ENCODE results near the gene STON1.

STON1 gene

DNA sequence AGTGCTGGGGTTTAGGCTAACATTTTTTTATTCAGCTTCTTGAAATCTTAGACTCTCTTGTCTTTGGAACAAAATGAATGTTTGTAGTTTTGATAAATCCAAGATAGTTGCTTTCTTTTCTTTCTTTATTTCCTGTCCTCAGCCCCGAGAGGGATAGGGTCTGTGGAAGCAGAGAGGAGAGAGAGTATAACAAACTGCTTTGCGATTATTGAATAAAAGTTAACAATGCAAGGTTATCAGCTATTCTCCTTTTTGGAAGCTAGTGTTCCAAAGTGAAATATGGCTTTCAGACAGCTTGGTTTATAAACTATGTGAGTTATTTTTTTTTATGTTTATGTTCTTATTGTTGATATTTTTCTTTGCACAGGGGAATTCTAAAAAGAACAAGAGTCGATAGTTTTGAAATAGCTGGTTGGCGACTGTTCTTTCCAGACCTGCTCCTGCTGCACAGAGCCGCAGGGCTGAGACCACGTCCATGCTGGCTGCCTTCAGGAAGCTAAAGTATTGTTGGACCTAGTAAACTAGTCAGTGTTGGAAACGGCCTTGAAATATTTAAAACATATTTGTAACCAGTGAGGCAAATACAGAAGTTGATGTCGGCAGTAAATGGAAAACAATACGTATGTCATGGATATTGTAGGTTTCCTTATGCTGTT is 15.5 kb upstream of the STON1 start:
- TF ChIP-seq TEAD4 (IDR thresholded peaks at IDR 0.05) (no peak), EGR1 (IDR thresholded peaks at IDR 0.05) (no peak), CREB1 (IDR thresholded peaks at IDR 0.05; ENCODE audit: low read depth) (no peak), FOXM1 (IDR thresholded peaks at IDR 0.05; ENCODE audit: borderline replicate concordance, low read depth) (no peak), ZBTB7A (IDR thresholded peaks at IDR 0.05; ENCODE audit: low read depth) (no peak)
- TF ChIP-seq, protein P1, sequence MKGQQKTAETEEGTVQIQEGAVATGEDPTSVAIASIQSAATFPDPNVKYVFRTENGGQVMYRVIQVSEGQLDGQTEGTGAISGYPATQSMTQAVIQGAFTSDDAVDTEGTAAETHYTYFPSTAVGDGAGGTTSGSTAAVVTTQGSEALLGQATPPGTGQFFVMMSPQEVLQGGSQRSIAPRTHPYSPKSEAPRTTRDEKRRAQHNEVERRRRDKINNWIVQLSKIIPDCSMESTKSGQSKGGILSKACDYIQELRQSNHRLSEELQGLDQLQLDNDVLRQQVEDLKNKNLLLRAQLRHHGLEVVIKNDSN (IDR thresholded peaks at IDR 0.05) = no peak
- TF ChIP-seq, protein P2, sequence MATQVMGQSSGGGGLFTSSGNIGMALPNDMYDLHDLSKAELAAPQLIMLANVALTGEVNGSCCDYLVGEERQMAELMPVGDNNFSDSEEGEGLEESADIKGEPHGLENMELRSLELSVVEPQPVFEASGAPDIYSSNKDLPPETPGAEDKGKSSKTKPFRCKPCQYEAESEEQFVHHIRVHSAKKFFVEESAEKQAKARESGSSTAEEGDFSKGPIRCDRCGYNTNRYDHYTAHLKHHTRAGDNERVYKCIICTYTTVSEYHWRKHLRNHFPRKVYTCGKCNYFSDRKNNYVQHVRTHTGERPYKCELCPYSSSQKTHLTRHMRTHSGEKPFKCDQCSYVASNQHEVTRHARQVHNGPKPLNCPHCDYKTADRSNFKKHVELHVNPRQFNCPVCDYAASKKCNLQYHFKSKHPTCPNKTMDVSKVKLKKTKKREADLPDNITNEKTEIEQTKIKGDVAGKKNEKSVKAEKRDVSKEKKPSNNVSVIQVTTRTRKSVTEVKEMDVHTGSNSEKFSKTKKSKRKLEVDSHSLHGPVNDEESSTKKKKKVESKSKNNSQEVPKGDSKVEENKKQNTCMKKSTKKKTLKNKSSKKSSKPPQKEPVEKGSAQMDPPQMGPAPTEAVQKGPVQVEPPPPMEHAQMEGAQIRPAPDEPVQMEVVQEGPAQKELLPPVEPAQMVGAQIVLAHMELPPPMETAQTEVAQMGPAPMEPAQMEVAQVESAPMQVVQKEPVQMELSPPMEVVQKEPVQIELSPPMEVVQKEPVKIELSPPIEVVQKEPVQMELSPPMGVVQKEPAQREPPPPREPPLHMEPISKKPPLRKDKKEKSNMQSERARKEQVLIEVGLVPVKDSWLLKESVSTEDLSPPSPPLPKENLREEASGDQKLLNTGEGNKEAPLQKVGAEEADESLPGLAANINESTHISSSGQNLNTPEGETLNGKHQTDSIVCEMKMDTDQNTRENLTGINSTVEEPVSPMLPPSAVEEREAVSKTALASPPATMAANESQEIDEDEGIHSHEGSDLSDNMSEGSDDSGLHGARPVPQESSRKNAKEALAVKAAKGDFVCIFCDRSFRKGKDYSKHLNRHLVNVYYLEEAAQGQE (IDR thresholded peaks at IDR 0.05; ENCODE audit: low read depth) = no peak

DNA sequence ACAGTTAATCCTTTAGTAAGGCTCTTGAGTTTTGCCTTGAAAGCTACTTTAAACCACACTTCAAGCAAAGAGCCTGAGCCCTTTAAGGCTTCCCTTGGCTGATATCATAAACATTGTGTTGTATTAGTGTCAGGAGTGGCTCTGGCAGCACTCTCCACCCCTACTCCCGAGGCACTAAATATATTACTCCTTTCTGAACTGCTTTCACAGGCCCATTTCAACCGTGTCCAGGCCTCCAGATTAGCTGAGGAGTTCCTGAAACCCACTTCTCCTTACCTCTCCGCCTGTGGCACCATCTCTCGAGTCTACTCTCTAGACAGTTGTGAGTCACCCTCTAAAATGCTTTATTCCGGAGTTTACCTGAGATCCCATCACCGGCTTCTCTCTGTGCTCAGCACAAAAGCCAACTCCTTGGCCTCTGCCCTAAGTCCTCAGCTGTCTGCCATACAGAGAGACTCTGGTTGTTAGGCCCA is 14.4 kb upstream of the STON1 start:
- TF ChIP-seq, protein P3, sequence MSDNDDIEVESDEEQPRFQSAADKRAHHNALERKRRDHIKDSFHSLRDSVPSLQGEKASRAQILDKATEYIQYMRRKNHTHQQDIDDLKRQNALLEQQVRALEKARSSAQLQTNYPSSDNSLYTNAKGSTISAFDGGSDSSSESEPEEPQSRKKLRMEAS (IDR thresholded peaks at IDR 0.05) = no peak
- TF ChIP-seq TEAD4 (IDR thresholded peaks at IDR 0.05) (no peak), TCF12 (IDR thresholded peaks at IDR 0.05; ENCODE audit: low read depth) (no peak), FOXM1 (IDR thresholded peaks at IDR 0.05; ENCODE audit: borderline replicate concordance, low read depth) (no peak), RAD21 (IDR thresholded peaks at IDR 0.05; ENCODE audit: low read depth) (no peak), CEBPB (IDR thresholded peaks at IDR 0.05) (no peak), TAF1 (IDR thresholded peaks at IDR 0.05; ENCODE audit: low read depth) (no peak), ZBTB7A (IDR thresholded peaks at IDR 0.05; ENCODE audit: low read depth) (no peak), NFIC (IDR thresholded peaks at IDR 0.05) (no peak), EGR1 (IDR thresholded peaks at IDR 0.05) (no peak), CREB1 (IDR thresholded peaks at IDR 0.05; ENCODE audit: low read depth) (no peak), YY1 (IDR thresholded peaks at IDR 0.05; ENCODE audit: low read depth) (no peak), EP300 (IDR thresholded peaks at IDR 0.05; ENCODE audit: borderline replicate concordance) (no peak)
- TF ChIP-seq, protein P1 (IDR thresholded peaks at IDR 0.05) = no peak
- TF ChIP-seq, protein P2 (IDR thresholded peaks at IDR 0.05; ENCODE audit: low read depth) = no peak

DNA sequence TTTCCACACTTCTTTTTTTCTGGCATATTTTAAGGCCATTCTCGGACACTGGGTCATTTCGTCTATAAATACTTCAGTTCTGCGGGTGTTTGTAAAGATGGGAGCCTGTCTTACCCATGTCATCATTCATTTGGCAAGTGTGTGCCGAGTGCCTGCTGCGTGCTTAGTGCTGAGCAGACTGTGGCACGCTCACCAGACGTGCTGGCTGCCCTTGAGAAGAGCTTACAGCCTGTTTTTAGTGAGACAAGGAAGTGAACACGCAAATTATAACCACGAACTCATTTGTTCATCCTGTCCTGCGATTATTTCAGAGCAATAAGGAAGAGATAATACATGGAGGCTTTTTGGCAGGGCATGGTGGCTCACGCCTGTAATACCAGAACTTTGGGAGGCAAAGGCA is 10.4 kb upstream of the STON1 start:
- TF ChIP-seq ZBTB7A (IDR thresholded peaks at IDR 0.05; ENCODE audit: low read depth) (no peak), CREB1 (IDR thresholded peaks at IDR 0.05; ENCODE audit: low read depth) (no peak), EGR1 (IDR thresholded peaks at IDR 0.05) (no peak), RAD21 (IDR thresholded peaks at IDR 0.05; ENCODE audit: low read depth) (no peak), EP300 (IDR thresholded peaks at IDR 0.05; ENCODE audit: borderline replicate concordance) (no peak), FOXM1 (IDR thresholded peaks at IDR 0.05; ENCODE audit: borderline replicate concordance, low read depth) (no peak), NFIC (IDR thresholded peaks at IDR 0.05) (no peak), TCF12 (IDR thresholded peaks at IDR 0.05; ENCODE audit: low read depth) (no peak), YY1 (IDR thresholded peaks at IDR 0.05; ENCODE audit: low read depth) (no peak), TAF1 (IDR thresholded peaks at IDR 0.05; ENCODE audit: low read depth) (no peak), CEBPB (IDR thresholded peaks at IDR 0.05) (no peak), TEAD4 (IDR thresholded peaks at IDR 0.05) (no peak)
- TF ChIP-seq, protein P2 (IDR thresholded peaks at IDR 0.05; ENCODE audit: low read depth) = no peak
- TF ChIP-seq, protein P3 (IDR thresholded peaks at IDR 0.05) = no peak

DNA sequence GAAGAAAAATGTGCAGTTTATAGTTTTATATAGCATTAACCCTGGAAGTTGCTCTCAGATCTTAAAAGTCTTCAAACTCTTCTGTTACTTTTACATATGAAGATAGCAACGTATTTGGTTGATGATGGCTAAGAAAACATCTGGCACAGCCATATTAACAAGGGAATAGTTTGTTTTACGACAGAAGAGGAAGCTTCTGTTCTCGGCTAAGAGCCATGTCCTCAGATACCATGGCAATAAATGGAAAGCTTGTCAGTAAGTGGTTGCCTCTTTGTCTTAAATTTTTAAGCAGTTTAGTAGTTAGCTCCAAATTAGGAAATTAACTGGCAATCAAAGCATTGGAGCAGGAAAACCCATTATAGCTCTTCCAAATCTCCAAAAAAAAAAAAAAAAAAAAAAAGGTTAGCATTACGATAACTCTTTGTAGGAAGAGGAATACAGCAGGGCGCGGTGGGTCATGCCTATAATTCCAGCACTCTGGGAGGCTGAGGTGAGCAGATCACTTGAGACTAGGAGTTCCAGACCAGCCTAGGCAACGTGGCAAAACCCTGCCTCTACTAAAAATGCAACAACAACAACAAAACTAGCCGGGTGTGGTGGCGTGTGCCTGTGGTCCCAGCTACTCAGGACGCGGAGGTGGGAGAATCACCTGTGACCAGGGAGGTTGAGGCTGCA is 4.5 kb upstream of the STON1 start:
- TF ChIP-seq, protein P2 (IDR thresholded peaks at IDR 0.05; ENCODE audit: low read depth) = no peak
- TF ChIP-seq, protein P1 (IDR thresholded peaks at IDR 0.05) = no peak
- TF ChIP-seq TCF12 (IDR thresholded peaks at IDR 0.05; ENCODE audit: low read depth) (no peak), FOXM1 (IDR thresholded peaks at IDR 0.05; ENCODE audit: borderline replicate concordance, low read depth) (no peak), EP300 (IDR thresholded peaks at IDR 0.05; ENCODE audit: borderline replicate concordance) (no peak), TAF1 (IDR thresholded peaks at IDR 0.05; ENCODE audit: low read depth) (no peak), RAD21 (IDR thresholded peaks at IDR 0.05; ENCODE audit: low read depth) (no peak)
